Upper lobe of right lung (tissue), 1 donor: ENCODE data around the gene TASP1. TPM values are rescaled to one million over a fixed set of nuclear protein-coding genes. Genes with fewer than 3 reads are reported as not detected.
A peak's percentile ranks its signal among the peaks of the same experiment; 100 is the strongest.

Experiments used
- ATAC-seq: fragments of 200-7000 bp; cut with Tn5 transposase; one replicate; pipeline ENCODE4 v1.9.1; 2020; ENCODE audit warnings: mild to moderate bottlenecking, moderate library complexity
- DNase-seq: peaks from one replicate; pipeline ENCODE4 v3.0.0-alpha.2; 2020
- H3K27ac ChIP-seq: fragments of 200-600 bp; one replicate; pipeline ENCODE4 v1.8.0; 2022
- H3K27me3 ChIP-seq: fragments of 200-600 bp; one replicate; pipeline ENCODE4 v1.8.0; 2022; ENCODE audit warnings: mild to moderate bottlenecking
- H3K36me3 ChIP-seq: fragments of 200-600 bp; one replicate; pipeline ENCODE4 v1.8.0; 2022
- H3K4me1 ChIP-seq: fragments of 200-600 bp; one replicate; pipeline ENCODE4 v1.8.0; 2022
- H3K4me3 ChIP-seq: fragments of 200-600 bp; one replicate; pipeline ENCODE4 v1.8.0; 2022; ENCODE audit warnings: mild to moderate bottlenecking
- H3K9me3 ChIP-seq: fragments of 200-600 bp; one replicate; pipeline ENCODE4 v1.8.0; 2022
- CTCF ChIP-seq: fragments of 200-600 bp; IDR thresholded peaks from one replicate; pipeline ENCODE4 v1.8.0; 2022; ENCODE audit warnings: antibody characterized with exemption
- intact Hi-C: fragments of 100-400 bp; cut with DNase I; formaldehyde crosslinking; loops from one replicate; pipeline ENCODE4 v1.11.0; 2022
- total RNA-seq: library from RNA; stranded (reverse); fragmentation: NEBNext Ultra II Directional; extraction: Animal tissue kit (Norgen Biotek cat#: 25700); gene quantifications from one replicate; pipeline ENCODE4 v1.2.1, GENCODE V29; 2021
- donor health status: DM: no; HTN: yes; CAD: no; lungs with severe emphysema.

TASP1 gene
- total RNA-seq, 1 donor from 2014 or later: 17.1 TPM

- Histone ChIP-seq H3K4me1 (no peaks in the 10 kb centered on the region), H3K4me3 (no peak overlapping the region), H3K36me3 (peaks cover 18% of the 10 kb centered on the region), H3K27ac (no peak overlapping the region), H3K9me3 (no peaks in the 10 kb centered on the region), H3K27me3 (no peaks in the 10 kb centered on the region)
- TF ChIP-seq CTCF: no peak
- ATAC-seq (no peak), DNase-seq (no peak)
- intact Hi-C loops: no loop called here
These were observed 114.4 kb downstream of the TASP1 start for GRCh38 chr20:13524339-13524738.

GRCh38 chr20:13517831-13518230 lies 120.9 kb downstream of the TASP1 start:
- ATAC-seq (no peak), DNase-seq (no peak)
- no peak overlapping the region for H3K27ac ChIP-seq
- no peaks in the 10 kb centered on the region for H3K4me1 ChIP-seq
- H3K4me3 ChIP-seq: no peak overlapping the region
- no peaks in the 10 kb centered on the region for H3K27me3 ChIP-seq
- no peaks in the 10 kb centered on the region for H3K9me3 ChIP-seq
- no peaks in the 10 kb centered on the region for H3K36me3 ChIP-seq
- TF ChIP-seq CTCF: no peak
- intact Hi-C loops: no loop called here

- no peaks in the 10 kb centered on the region for H3K27me3 ChIP-seq
- H3K4me3 ChIP-seq: no peak overlapping the region
- no peaks in the 10 kb centered on the region for H3K9me3 ChIP-seq
- intact Hi-C loops: no loop called here
- no peaks in the 10 kb centered on the region for H3K4me1 ChIP-seq
- ATAC-seq (no peak), DNase-seq (no peak)
- H3K27ac ChIP-seq: no peak overlapping the region
- TF ChIP-seq CTCF: no peak
- H3K36me3 ChIP-seq: no peaks in the 10 kb centered on the region
These were observed 122.8 kb downstream of the TASP1 start for GRCh38 chr20:13515796-13516558.

- TF ChIP-seq CTCF: no peak
These were observed 123.4 kb downstream of the TASP1 start for GRCh38 chr20:13515291-13515690.

GRCh38 chr20:13510837-13511488 lies 127.8 kb downstream of the TASP1 start:
- H3K9me3 ChIP-seq: peaks cover 6% of the 10 kb centered on the region
- H3K4me1 ChIP-seq: no peaks in the 10 kb centered on the region
- H3K27me3 ChIP-seq: no peaks in the 10 kb centered on the region
- intact Hi-C loops: no loop called here
- TF ChIP-seq CTCF: no peak
- no peak overlapping the region for H3K4me3 ChIP-seq
- DNase-seq: no peak
- ATAC-seq: peak; percentile 86
- H3K36me3 ChIP-seq: no peaks in the 10 kb centered on the region
- H3K27ac ChIP-seq: no peak overlapping the region

More at GRCh38 chr20:13515291-13515690, 123.4 kb downstream of the TASP1 start:
- Histone ChIP-seq H3K9me3 (no peaks in the 10 kb centered on the region), H3K4me3 (no peak overlapping the region), H3K4me1 (no peaks in the 10 kb centered on the region), H3K36me3 (no peaks in the 10 kb centered on the region), H3K27me3 (no peaks in the 10 kb centered on the region), H3K27ac (no peak overlapping the region)
- DNase-seq (no peak), ATAC-seq (no peak)
- intact Hi-C loops: no loop called here
